SK-N-SH (cell line): Measurements from ENCODE around the gene RAPGEF2.

Experiments
- CHD2 ChIP-seq: fragments of 150-350 bp; IDR thresholded peaks from 2 replicates; pipeline ENCODE4 v1.6.1; 2018; ENCODE audit warnings: low read length; ENCODE audit not compliant: partially characterized antibody
- EP300 ChIP-seq, 2 experiments: IDR thresholded peaks; 2 replicates each; pipeline versions ENCODE4 v1.4.0 to v1.6.1; 2012; ENCODE audit warnings: borderline replicate concordance in 1 of 2, low read depth in 1 of 2, low read length in 1 of 2
- EZH2phosphoT487 ChIP-seq: fragments of 200-600 bp; sonication (generic); IDR thresholded peaks from 2 replicates; pipeline ENCODE4 v1.6.1; 2017; ENCODE audit warnings: low read depth, mixed run types, mild to moderate bottlenecking, antibody characterized with exemption, moderate library complexity, borderline replicate concordance
- GABPA ChIP-seq: IDR thresholded peaks from 2 replicates; pipeline ENCODE4 v1.4.0; 2012; ENCODE audit warnings: low read depth, mild to moderate bottlenecking
- JUND ChIP-seq: IDR thresholded peaks from 2 replicates; pipeline ENCODE4 v1.4.0; 2012
- MXI1 ChIP-seq: IDR thresholded peaks from 2 replicates; pipeline ENCODE4 v1.6.1; 2012; ENCODE audit warnings: mild to moderate bottlenecking, low read depth, low read length, improper control_type of control experiment
- POLR2AphosphoS5 ChIP-seq: IDR thresholded peaks from 2 replicates; pipeline ENCODE4 v1.6.1; 2012; ENCODE audit warnings: low read depth, low read length
- RFX5 ChIP-seq: IDR thresholded peaks from 2 replicates; pipeline ENCODE4 v1.6.1; 2012; ENCODE audit warnings: mild to moderate bottlenecking, improper control_type of control experiment, low read length
- SIN3A ChIP-seq: IDR thresholded peaks from 2 replicates; pipeline ENCODE4 v1.6.1; 2012; ENCODE audit warnings: low read depth, mild to moderate bottlenecking, low read length, moderate library complexity, borderline replicate concordance
- YY1 ChIP-seq: IDR thresholded peaks from 2 replicates; pipeline ENCODE4 v1.4.0; 2012; ENCODE audit warnings: low read depth, mild to moderate bottlenecking
- TF ChIP-seq, protein P1 (sequence below): fragments of 200-600 bp; sonication (generic); IDR thresholded peaks from 2 replicates; pipeline ENCODE4 v1.6.1; 2017; ENCODE audit warnings: antibody characterized with exemption, mild to moderate bottlenecking, moderate library complexity
- TF ChIP-seq, protein P2 (sequence below): IDR thresholded peaks from 2 replicates; pipeline ENCODE4; 2012
- TF ChIP-seq, protein P3 (sequence below): IDR thresholded peaks from 2 replicates; pipeline ENCODE4 v1.6.1; 2012; ENCODE audit warnings: mild to moderate bottlenecking, low read depth, low read length, moderate library complexity
- TF ChIP-seq, protein P4 (sequence below): IDR thresholded peaks from 2 replicates; pipeline ENCODE4 v1.4.0; 2012; ENCODE audit warnings: low read depth

DNA sequence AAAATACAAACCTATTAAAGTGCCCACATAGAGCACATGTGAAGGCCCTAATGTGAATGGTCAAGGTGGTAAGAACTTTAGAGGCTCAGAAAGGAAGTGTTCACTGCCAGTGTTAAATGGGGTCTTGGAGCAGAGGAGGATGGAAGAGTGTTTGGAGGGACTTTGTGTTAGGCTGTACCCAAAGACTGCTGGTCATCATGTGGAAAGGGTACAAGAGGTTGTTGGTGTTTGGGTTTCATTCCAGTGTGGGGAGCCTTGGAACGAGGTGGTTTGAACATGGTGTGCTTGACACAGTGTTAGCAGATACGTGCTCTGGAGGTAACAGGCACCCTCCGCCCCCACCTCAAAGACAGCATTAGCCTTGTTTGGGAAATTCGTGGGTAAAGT lies 73.1 kb downstream of the RAPGEF2 start:
- no peak for TF ChIP-seq JUND
- no peak for TF ChIP-seq RFX5
- no peak for TF ChIP-seq POLR2AphosphoS5
- no peak for TF ChIP-seq GABPA
- TF ChIP-seq, protein P1, sequence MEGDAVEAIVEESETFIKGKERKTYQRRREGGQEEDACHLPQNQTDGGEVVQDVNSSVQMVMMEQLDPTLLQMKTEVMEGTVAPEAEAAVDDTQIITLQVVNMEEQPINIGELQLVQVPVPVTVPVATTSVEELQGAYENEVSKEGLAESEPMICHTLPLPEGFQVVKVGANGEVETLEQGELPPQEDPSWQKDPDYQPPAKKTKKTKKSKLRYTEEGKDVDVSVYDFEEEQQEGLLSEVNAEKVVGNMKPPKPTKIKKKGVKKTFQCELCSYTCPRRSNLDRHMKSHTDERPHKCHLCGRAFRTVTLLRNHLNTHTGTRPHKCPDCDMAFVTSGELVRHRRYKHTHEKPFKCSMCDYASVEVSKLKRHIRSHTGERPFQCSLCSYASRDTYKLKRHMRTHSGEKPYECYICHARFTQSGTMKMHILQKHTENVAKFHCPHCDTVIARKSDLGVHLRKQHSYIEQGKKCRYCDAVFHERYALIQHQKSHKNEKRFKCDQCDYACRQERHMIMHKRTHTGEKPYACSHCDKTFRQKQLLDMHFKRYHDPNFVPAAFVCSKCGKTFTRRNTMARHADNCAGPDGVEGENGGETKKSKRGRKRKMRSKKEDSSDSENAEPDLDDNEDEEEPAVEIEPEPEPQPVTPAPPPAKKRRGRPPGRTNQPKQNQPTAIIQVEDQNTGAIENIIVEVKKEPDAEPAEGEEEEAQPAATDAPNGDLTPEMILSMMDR = no peak
- TF ChIP-seq, protein P2, sequence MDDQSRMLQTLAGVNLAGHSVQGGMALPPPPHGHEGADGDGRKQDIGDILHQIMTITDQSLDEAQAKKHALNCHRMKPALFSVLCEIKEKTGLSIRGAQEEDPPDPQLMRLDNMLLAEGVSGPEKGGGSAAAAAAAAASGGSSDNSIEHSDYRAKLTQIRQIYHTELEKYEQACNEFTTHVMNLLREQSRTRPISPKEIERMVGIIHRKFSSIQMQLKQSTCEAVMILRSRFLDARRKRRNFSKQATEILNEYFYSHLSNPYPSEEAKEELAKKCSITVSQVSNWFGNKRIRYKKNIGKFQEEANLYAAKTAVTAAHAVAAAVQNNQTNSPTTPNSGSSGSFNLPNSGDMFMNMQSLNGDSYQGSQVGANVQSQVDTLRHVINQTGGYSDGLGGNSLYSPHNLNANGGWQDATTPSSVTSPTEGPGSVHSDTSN = no peak
- TF ChIP-seq, protein P3, sequence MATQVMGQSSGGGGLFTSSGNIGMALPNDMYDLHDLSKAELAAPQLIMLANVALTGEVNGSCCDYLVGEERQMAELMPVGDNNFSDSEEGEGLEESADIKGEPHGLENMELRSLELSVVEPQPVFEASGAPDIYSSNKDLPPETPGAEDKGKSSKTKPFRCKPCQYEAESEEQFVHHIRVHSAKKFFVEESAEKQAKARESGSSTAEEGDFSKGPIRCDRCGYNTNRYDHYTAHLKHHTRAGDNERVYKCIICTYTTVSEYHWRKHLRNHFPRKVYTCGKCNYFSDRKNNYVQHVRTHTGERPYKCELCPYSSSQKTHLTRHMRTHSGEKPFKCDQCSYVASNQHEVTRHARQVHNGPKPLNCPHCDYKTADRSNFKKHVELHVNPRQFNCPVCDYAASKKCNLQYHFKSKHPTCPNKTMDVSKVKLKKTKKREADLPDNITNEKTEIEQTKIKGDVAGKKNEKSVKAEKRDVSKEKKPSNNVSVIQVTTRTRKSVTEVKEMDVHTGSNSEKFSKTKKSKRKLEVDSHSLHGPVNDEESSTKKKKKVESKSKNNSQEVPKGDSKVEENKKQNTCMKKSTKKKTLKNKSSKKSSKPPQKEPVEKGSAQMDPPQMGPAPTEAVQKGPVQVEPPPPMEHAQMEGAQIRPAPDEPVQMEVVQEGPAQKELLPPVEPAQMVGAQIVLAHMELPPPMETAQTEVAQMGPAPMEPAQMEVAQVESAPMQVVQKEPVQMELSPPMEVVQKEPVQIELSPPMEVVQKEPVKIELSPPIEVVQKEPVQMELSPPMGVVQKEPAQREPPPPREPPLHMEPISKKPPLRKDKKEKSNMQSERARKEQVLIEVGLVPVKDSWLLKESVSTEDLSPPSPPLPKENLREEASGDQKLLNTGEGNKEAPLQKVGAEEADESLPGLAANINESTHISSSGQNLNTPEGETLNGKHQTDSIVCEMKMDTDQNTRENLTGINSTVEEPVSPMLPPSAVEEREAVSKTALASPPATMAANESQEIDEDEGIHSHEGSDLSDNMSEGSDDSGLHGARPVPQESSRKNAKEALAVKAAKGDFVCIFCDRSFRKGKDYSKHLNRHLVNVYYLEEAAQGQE = no peak
- no peak for TF ChIP-seq SIN3A
- TF ChIP-seq MXI1 = no peak
- TF ChIP-seq CHD2 = no peak
- no peak for TF ChIP-seq EP300 (IDR thresholded peaks at IDR 0.05; ENCODE audit: borderline replicate concordance in 1 of 2, low read depth in 1 of 2, low read length in 1 of 2)
- TF ChIP-seq YY1 = no peak
- no peak for TF ChIP-seq EZH2phosphoT487
- TF ChIP-seq, protein P4, sequence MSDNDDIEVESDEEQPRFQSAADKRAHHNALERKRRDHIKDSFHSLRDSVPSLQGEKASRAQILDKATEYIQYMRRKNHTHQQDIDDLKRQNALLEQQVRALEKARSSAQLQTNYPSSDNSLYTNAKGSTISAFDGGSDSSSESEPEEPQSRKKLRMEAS = no peak
